ENCODE results near the gene HEG1.
A peak's percentile ranks its signal among the peaks of the same experiment; 100 is the strongest.

HEG1 gene

DNA sequence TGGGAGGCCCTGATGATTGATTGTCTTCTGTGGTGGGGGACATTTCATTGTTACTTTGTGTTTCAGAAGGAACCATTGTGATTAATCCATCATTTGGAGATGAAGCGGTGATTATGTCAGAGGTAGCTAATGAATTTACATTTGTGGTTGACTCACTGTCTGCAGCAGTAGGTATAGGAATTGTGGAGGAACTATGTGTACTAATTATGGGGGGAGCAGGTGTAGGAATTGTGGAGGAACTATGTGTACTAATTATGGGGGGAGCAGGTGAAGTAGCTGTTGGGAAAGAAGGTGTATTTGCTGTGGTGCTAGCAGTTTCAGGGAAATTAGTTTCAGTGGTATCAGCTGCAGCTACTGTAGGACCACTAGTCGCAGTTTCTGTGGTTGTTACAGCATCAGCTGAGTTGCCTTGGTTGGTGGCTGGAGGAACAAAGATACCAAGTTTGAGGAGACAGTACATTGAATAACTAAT, 128.2 kb downstream of the HEG1 start:
- no peaks in the 10 kb centered on the region for H3K27me3 ChIP-seq (ENCODE audit: insufficient read depth, poor library complexity, severe bottlenecking)
- ATAC-seq (ENCODE audit: low read depth) (no peak), DNase-seq (ENCODE audit: low spot score) (no peak)
- no peaks in the 10 kb centered on the region for H3K36me3 ChIP-seq (ENCODE audit: low read depth)
- H3K4me1 ChIP-seq (ENCODE audit: insufficient read depth, poor library complexity, severe bottlenecking) = no peaks in the 10 kb centered on the region
- H3K9me3 ChIP-seq (ENCODE audit: severe bottlenecking) = no peaks in the 10 kb centered on the region
- no peak overlapping the region for H3K4me3 ChIP-seq (ENCODE audit: severe bottlenecking)
- no peak overlapping the region for H3K27ac ChIP-seq (ENCODE audit: poor library complexity, severe bottlenecking)
- TF ChIP-seq, protein P1, sequence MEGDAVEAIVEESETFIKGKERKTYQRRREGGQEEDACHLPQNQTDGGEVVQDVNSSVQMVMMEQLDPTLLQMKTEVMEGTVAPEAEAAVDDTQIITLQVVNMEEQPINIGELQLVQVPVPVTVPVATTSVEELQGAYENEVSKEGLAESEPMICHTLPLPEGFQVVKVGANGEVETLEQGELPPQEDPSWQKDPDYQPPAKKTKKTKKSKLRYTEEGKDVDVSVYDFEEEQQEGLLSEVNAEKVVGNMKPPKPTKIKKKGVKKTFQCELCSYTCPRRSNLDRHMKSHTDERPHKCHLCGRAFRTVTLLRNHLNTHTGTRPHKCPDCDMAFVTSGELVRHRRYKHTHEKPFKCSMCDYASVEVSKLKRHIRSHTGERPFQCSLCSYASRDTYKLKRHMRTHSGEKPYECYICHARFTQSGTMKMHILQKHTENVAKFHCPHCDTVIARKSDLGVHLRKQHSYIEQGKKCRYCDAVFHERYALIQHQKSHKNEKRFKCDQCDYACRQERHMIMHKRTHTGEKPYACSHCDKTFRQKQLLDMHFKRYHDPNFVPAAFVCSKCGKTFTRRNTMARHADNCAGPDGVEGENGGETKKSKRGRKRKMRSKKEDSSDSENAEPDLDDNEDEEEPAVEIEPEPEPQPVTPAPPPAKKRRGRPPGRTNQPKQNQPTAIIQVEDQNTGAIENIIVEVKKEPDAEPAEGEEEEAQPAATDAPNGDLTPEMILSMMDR (IDR thresholded peaks at IDR 0.05; ENCODE audit: poor library complexity, severe bottlenecking) = no peak

DNA sequence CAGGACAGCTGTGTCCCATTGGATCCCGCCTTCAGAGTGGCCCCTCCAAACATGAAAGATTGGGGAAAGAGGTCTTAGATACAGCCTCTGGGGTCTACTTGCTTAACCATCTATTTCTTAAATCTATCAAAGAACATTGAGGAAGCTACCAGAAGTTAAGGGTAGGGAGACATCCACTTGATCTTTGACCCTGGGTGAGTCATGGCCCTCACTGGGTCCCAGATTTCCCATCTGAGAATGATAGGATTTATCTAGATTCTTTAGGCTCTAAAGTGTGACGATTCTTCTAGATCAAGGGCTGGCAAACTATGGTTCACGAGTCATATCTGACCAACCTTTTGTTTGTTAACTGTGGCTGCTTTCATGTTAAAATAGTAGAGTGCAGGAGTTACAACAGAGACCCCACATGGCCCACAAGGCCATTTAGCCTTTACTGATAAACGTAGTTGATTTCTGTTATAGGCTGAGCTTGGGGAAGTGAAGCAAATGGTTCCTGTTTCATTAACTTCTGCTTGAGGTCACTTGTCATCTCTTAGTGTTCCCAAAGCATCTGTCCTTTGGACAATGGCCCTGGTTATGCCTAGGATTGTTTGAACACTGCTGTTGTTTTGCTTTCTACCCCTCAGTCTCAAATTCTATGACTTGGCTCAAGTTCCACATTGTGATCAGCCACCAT, 129.2 kb downstream of the HEG1 start:
- TF ChIP-seq, protein P1 (IDR thresholded peaks at IDR 0.05; ENCODE audit: poor library complexity, severe bottlenecking) = no peak

DNA sequence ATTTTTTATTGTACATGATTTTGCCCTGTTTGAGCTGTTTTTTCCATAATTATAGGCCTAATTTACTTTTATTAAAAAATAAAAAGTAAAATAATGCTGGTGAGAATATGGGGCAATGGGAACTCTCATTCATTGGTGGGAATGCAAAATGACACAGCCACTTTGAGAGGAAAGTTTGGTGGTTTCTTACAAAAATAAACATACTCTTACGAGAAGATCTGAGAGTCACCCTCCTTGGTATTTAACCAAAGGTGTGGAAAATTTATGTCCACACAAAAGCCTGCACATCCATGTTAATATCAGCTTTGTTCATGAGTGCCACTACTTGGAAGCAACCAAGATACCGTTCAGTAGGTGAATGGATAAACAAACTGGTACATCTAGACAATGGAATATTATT, 131.1 kb downstream of the HEG1 start:
- DNase-seq (ENCODE audit: low spot score) = no peak
- TF ChIP-seq, protein P1 (IDR thresholded peaks at IDR 0.05; ENCODE audit: poor library complexity, severe bottlenecking) = no peak
- no peak for ATAC-seq (ENCODE audit: low read depth)
- Histone ChIP-seq H3K4me1 (ENCODE audit: insufficient read depth, poor library complexity, severe bottlenecking) (no peaks in the 10 kb centered on the region), H3K4me3 (ENCODE audit: severe bottlenecking) (no peak overlapping the region), H3K27me3 (ENCODE audit: insufficient read depth, poor library complexity, severe bottlenecking) (no peaks in the 10 kb centered on the region), H3K9me3 (ENCODE audit: severe bottlenecking) (no peaks in the 10 kb centered on the region), H3K27ac (ENCODE audit: poor library complexity, severe bottlenecking) (no peak overlapping the region), H3K36me3 (ENCODE audit: low read depth) (no peaks in the 10 kb centered on the region)

More for the DNA sequence above, 129.2 kb downstream of the HEG1 start:
- no peak overlapping the region for H3K4me3 ChIP-seq (ENCODE audit: severe bottlenecking)
- DNase-seq (ENCODE audit: low spot score) (no peak), ATAC-seq (ENCODE audit: low read depth) (no peak)
- H3K9me3 ChIP-seq (ENCODE audit: severe bottlenecking) = no peaks in the 10 kb centered on the region
- no peaks in the 10 kb centered on the region for H3K36me3 ChIP-seq (ENCODE audit: low read depth)
- H3K27ac ChIP-seq (ENCODE audit: poor library complexity, severe bottlenecking) = no peak overlapping the region
- no peaks in the 10 kb centered on the region for H3K27me3 ChIP-seq (ENCODE audit: insufficient read depth, poor library complexity, severe bottlenecking)
- no peaks in the 10 kb centered on the region for H3K4me1 ChIP-seq (ENCODE audit: insufficient read depth, poor library complexity, severe bottlenecking)

DNA sequence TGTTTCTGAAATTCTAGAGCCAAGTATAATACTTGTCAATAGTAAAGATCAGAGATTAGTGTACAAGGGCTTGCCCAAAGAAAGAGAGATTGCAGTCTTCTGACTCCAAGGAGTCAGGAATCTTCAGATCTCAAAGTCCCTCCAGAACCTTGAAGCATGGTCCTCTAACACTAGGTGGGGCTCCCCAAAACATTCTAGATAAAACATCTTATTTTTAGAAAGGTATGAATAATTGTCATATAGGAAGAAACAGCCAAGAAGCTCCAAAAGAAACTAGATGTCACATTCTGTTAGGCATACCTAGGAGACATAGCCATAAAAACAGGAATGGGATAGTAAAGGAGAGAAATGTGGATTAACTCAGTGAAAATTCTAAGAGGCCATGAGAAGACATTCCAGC, 132.0 kb downstream of the HEG1 start:
- ATAC-seq (ENCODE audit: low read depth) = 0 out of 3 replicates have a peak, but pooled peaks have one; percentile 35
- Histone ChIP-seq H3K27ac (ENCODE audit: poor library complexity, severe bottlenecking) (no peak overlapping the region), H3K4me1 (ENCODE audit: insufficient read depth, poor library complexity, severe bottlenecking) (no peaks in the 10 kb centered on the region), H3K4me3 (ENCODE audit: severe bottlenecking) (no peak overlapping the region), H3K9me3 (ENCODE audit: severe bottlenecking) (no peaks in the 10 kb centered on the region), H3K36me3 (ENCODE audit: low read depth) (no peaks in the 10 kb centered on the region), H3K27me3 (ENCODE audit: insufficient read depth, poor library complexity, severe bottlenecking) (no peaks in the 10 kb centered on the region)
- DNase-seq (ENCODE audit: low spot score) = no peak
- TF ChIP-seq, protein P1 (IDR thresholded peaks at IDR 0.05; ENCODE audit: poor library complexity, severe bottlenecking) = peak; percentile 57

DNA sequence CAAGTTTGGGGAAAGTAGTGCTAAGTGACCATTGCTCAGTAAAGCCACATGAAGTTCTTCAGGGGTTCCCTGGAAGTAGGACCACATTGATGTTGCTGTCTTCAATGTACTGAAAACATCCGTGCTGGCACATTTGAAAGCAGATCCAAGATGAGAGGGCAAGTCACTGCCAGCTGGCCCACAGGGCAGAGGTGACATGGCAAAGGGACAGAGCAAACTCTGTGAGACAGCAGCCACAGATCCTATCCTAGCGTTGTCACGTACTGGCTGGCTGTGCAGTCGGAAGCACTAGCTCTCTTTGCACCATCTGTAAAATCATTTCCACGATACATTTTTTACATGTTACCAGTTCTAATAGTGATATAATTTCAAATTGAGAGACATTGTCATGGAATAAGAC, 135.1 kb downstream of the HEG1 start:
- no peak overlapping the region for H3K27ac ChIP-seq (ENCODE audit: poor library complexity, severe bottlenecking)
- TF ChIP-seq, protein P1 (IDR thresholded peaks at IDR 0.05; ENCODE audit: poor library complexity, severe bottlenecking) = no peak
- no peaks in the 10 kb centered on the region for H3K9me3 ChIP-seq (ENCODE audit: severe bottlenecking)
- DNase-seq (ENCODE audit: low spot score) (no peak), ATAC-seq (ENCODE audit: low read depth) (no peak)
- H3K27me3 ChIP-seq (ENCODE audit: insufficient read depth, poor library complexity, severe bottlenecking) = no peaks in the 10 kb centered on the region
- H3K36me3 ChIP-seq (ENCODE audit: low read depth) = no peaks in the 10 kb centered on the region
- H3K4me1 ChIP-seq (ENCODE audit: insufficient read depth, poor library complexity, severe bottlenecking) = no peaks in the 10 kb centered on the region
- no peak overlapping the region for H3K4me3 ChIP-seq (ENCODE audit: severe bottlenecking)

All from RWPE2 (cell line).